Peyer's patch (tissue), 4 donors: ENCODE data around the gene TPM2. TPM values are rescaled to one million over a fixed set of nuclear protein-coding genes. Genes with fewer than 3 reads are reported as not detected.

ENCODE experiments used
- DNase-seq, 3 donors: peaks; one replicate each; pipeline ENCODE4 v3.0.0-alpha.2; 2017 to 2019
- H3K27ac ChIP-seq, 4 donors: fragments of 200-600 bp; sonication (generic); one replicate each; pipeline ENCODE4 v1.5.1; 2016 to 2019
- H3K27me3 ChIP-seq, 2 donors: fragments of 200-600 bp; sonication (generic); one replicate each; pipeline ENCODE4 v1.5.1; 2019
- H3K36me3 ChIP-seq, 3 donors: fragments of 200-600 bp; sonication (generic); one replicate each; pipeline ENCODE4 v1.5.1; 2016 to 2019
- H3K4me1 ChIP-seq, 4 donors: fragments of 200-600 bp; sonication (generic); one replicate each; pipeline ENCODE4 v1.5.1; 2016 to 2019
- H3K4me3 ChIP-seq, 4 donors: fragments of 200-600 bp; sonication (generic); 1 replicate in 3 of 4; 2 replicates in 1 of 4; pipeline ENCODE4 v1.5.1; 2016 to 2019; ENCODE audit warnings: mild to moderate bottlenecking in 1 of 4
- H3K9me3 ChIP-seq, 4 donors: fragments of 200-600 bp; sonication (generic); one replicate each; pipeline ENCODE4 v1.5.1; 2016 to 2019; ENCODE audit warnings: mild to moderate bottlenecking in 1 of 4
- CTCF ChIP-seq, 6 experiments: fragments of 450-650 bp in 4 of 6; fragments of 200-600 bp in 2 of 6; sonication (generic) in 1 of 6; IDR thresholded peaks; one replicate each; pipeline ENCODE4 v1.5.1; 2017 to 2019; ENCODE audit warnings: antibody characterized with exemption in 6 of 6, mild to moderate bottlenecking in 3 of 6, moderate library complexity in 1 of 6
- POLR2A ChIP-seq, 2 donors: fragments of 450-650 bp; IDR thresholded peaks; one replicate each; pipeline ENCODE4 v1.5.1; 2017; ENCODE audit warnings: antibody characterized with exemption in 2 of 2, mild to moderate bottlenecking in 2 of 2, moderate library complexity in 2 of 2
- total RNA-seq, 4 donors: library from RNA; depleted of rRNA; stranded (reverse); fragments of >200 nt; gene quantifications; one replicate each; pipeline ENCODE4 v1.1.0, GENCODE V29; 2016

The TPM2 gene
- total RNA-seq, 4 donors from 2014 or later = 41.2 to 436 (median 122) TPM

GRCh38 chr9:35729700-35730485 is 40.2 kb upstream of the TPM2 start:
- no peaks in the 10 kb centered on the region for H3K9me3 ChIP-seq
- H3K4me3 ChIP-seq = peak overlapping the region in 3 of 4 donors; percentile 71 to 92 (median 72)
- H3K27me3 ChIP-seq = no peaks in the 10 kb centered on the region
- H3K27ac ChIP-seq = peak overlapping the region; percentile 94 to 100 (median 96)
- TF ChIP-seq CTCF (IDR thresholded peaks at IDR 0.05) = peak; percentile 24 to 59 (median 46)
- TF ChIP-seq POLR2A (IDR thresholded peaks at IDR 0.05) = no peak
- peak; percentile 50 to 70 (median 50) for DNase-seq
- peaks cover 0 to 15% (median 0%) of the 10 kb centered on the region in 3 donors for H3K36me3 ChIP-seq
- peaks cover 9 to 72% (median 28%) of the 10 kb centered on the region in 4 donors for H3K4me1 ChIP-seq

GRCh38 chr9:35729101-35729500 is 39.4 kb upstream of the TPM2 start:
- H3K4me1 ChIP-seq = peaks cover 9 to 72% (median 28%) of the 10 kb centered on the region in 4 donors
- peak overlapping the region; percentile 94 to 100 (median 96) for H3K27ac ChIP-seq

GRCh38 chr9:35728041-35728971 is 38.6 kb upstream of the TPM2 start:
- H3K27ac ChIP-seq = peak overlapping the region; percentile 94 to 100 (median 96)
- TF ChIP-seq CTCF (IDR thresholded peaks at IDR 0.05) (no peak), POLR2A (IDR thresholded peaks at IDR 0.05) (peak in 1 of 2 donors; percentile 29)
- DNase-seq = peak; percentile 53 to 86 (median 80)
- H3K4me1 ChIP-seq = peaks cover 6 to 64% (median 28%) of the 10 kb centered on the region in 4 donors
- H3K36me3 ChIP-seq = peaks cover 0 to 26% (median 0%) of the 10 kb centered on the region in 3 donors
- H3K27me3 ChIP-seq = no peaks in the 10 kb centered on the region
- no peaks in the 10 kb centered on the region for H3K9me3 ChIP-seq
- peak overlapping the region; percentile 5 to 71 (median 19) for H3K4me3 ChIP-seq

More at GRCh38 chr9:35729101-35729500, 39.4 kb upstream of the TPM2 start:
- peaks cover 0 to 18% (median 0%) of the 10 kb centered on the region in 3 donors for H3K36me3 ChIP-seq
- H3K9me3 ChIP-seq = no peaks in the 10 kb centered on the region
- no peaks in the 10 kb centered on the region for H3K27me3 ChIP-seq
- DNase-seq = no peak
- no peak for TF ChIP-seq POLR2A (IDR thresholded peaks at IDR 0.05)
- no peak for TF ChIP-seq CTCF (IDR thresholded peaks at IDR 0.05)
- H3K4me3 ChIP-seq = peak overlapping the region in 3 of 4 donors; percentile 71 to 92 (median 72)

GRCh38 chr9:35727676-35728040 is 37.9 kb upstream of the TPM2 start:
- no peak for TF ChIP-seq POLR2A (IDR thresholded peaks at IDR 0.05)
- H3K4me1 ChIP-seq = peaks cover 6 to 58% (median 28%) of the 10 kb centered on the region in 4 donors

GRCh38 chr9:35726931-35727330 is 37.2 kb upstream of the TPM2 start:
- Histone ChIP-seq H3K4me3 (no peak overlapping the region), H3K4me1 (peaks cover 6 to 58% (median 28%) of the 10 kb centered on the region in 4 donors), H3K9me3 (no peaks in the 10 kb centered on the region), H3K27me3 (no peaks in the 10 kb centered on the region), H3K27ac (peak overlapping the region; percentile 94 to 100 (median 96)), H3K36me3 (peaks cover 0 to 39% (median 0%) of the 10 kb centered on the region in 3 donors)
- peak; percentile 50 to 72 (median 62) for DNase-seq
- TF ChIP-seq POLR2A (IDR thresholded peaks at IDR 0.05) (no peak), CTCF (IDR thresholded peaks at IDR 0.05) (peak in 3 of 6 experiments; percentile 26 to 40 (median 31))

More at GRCh38 chr9:35727676-35728040, 37.9 kb upstream of the TPM2 start:
- Histone ChIP-seq H3K4me3 (peak overlapping the region in 3 of 4 donors; percentile 5 to 71 (median 33)), H3K36me3 (peaks cover 0 to 32% (median 0%) of the 10 kb centered on the region in 3 donors), H3K9me3 (no peaks in the 10 kb centered on the region), H3K27me3 (no peaks in the 10 kb centered on the region), H3K27ac (peak overlapping the region; percentile 94 to 100 (median 96))
- peak in 1 of 3 donors; percentile 32 for DNase-seq
